Activated naive CD4-positive, alpha-beta T cell treated with anti-CD3 and anti-CD28 coated beads, Interleukin-2, amount 50 U/mL, for 72 hours (primary cell): ENCODE results near the gene SPSB4. TPM values are rescaled to one million over a fixed set of nuclear protein-coding genes. Genes with fewer than 3 reads are reported as not detected.

Source experiments
- ATAC-seq, 2 donors: fragments of 150-1000 bp; cut with Tn5 transposase; 2 replicates each; pipeline ENCODE4 v1.10.0; 2021; ENCODE audit warnings: mild to moderate bottlenecking in 2 of 2, moderate library complexity in 2 of 2
- DNase-seq, 2 donors: peaks; one replicate each; pipeline ENCODE4 v3.0.0; 2021 to 2022; ENCODE audit warnings: low spot score in 2 of 2
- H3K27ac Mint-ChIP-seq, 2 donors: one replicate each; pipeline ENCODE4 v1.8.0; 2022; ENCODE audit warnings: mild to moderate bottlenecking in 2 of 2, mixed read lengths in 2 of 2
- H3K36me3 Mint-ChIP-seq, 2 donors: one replicate each; pipeline ENCODE4 v1.8.0; 2022; ENCODE audit warnings: mixed read lengths in 2 of 2
- H3K9me3 Mint-ChIP-seq, 2 donors: one replicate each; pipeline ENCODE4 v1.8.0; 2022; ENCODE audit warnings: mixed read lengths in 2 of 2
- total RNA-seq, 2 donors: library from RNA; stranded (reverse); gene quantifications; one replicate each; pipeline ENCODE4 v1.2.3, GENCODE V29; 2022

The SPSB4 gene
- total RNA-seq, 2 donors from 2014 or later, result not detected

DNA sequence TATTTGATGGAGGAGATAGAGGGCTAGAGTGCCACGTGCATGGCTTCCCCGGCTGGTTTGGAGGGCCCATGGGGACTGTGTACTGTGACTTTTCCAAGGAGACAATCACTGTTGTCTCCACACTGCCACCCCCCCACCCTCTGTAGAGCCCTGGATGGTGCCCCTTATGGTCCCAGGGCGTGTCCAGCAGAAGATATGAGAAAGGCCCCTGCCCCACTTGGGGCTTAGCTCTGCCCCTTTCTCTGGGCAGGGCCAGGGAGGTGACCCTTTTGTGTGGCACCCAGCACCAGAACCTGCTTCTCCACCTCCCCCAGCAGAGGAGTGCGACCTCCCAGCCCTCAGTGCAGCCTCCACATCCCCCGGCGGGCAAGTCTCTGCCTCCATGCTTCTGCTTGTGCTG lies 32.1 kb downstream of the SPSB4 start:
- Mint-ChIP-seq H3K36me3 (no peaks in the 10 kb centered on the region), H3K27ac (no peak overlapping the region), H3K9me3 (no peaks in the 10 kb centered on the region)
- DNase-seq (no peak), ATAC-seq (no peak)

- no peak for DNase-seq
- ATAC-seq, result no peak
- Mint-ChIP-seq H3K36me3 (no peaks in the 10 kb centered on the region), H3K27ac (no peak overlapping the region), H3K9me3 (no peaks in the 10 kb centered on the region)
Measured at GRCh38 chr3:141083836-141084649, 32.9 kb downstream of the SPSB4 start.

DNA sequence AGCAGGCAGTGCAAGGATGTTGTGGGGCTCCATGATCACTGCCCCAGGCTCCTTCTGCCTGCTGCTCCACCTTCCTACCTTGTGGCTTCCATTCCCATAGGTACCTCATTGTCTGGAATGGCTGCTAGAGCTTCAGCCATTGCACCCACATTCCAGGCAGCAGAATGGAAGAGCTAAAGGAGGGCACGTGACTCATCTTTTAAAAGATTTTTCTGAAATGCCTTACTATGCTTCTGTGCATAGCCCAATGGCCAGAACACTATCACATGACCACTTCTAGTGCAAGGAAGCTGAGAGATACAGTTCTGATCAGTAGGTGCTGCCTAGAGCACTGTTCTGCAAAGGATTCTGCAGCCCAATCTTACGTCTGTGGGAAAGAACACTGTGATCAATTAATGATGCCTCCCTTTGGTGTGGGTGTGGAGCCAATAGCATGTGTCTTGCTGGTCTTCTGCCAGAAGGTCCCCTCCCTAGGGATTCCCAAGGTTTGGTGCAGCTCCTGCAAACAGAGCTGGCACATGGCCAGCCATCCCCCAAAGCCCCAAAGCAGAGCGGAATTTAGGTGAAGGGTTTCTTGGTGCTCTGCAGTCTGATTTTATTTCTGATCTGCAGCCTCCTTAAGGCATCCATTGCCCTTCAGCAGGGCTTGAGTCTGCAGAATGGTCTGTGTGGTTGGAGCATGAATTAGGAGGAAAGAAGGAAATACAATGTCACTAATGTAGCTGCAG lies 34.4 kb downstream of the SPSB4 start:
- no peaks in the 10 kb centered on the region for H3K9me3 Mint-ChIP-seq
- DNase-seq (no peak), ATAC-seq (no peak)
- no peaks in the 10 kb centered on the region for H3K36me3 Mint-ChIP-seq
- no peak overlapping the region for H3K27ac Mint-ChIP-seq

DNA sequence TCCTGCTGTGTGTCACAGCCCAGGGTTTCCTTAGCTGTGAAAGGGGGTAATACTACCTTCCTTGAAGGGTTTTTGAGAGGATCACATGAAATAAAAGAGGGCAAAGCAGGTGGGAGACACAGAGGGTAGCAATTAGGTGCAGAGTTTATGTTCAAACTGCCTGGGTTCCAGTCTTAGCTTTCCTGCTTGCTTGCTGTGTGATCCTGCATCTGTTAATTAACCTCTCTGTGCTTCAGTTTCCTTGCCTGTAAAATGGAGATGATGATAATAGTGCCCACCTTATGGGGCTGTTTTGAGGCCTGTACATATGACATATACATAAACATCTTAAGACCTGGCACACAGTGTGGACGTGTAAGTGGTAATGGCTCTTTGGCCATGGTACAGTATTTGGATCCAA lies 35.0 kb downstream of the SPSB4 start:
- Mint-ChIP-seq H3K9me3 (no peaks in the 10 kb centered on the region), H3K36me3 (no peaks in the 10 kb centered on the region), H3K27ac (no peak overlapping the region)
- DNase-seq, result no peak
- ATAC-seq, result no peak

GRCh38 chr3:141087076-141087777 lies 36.1 kb downstream of the SPSB4 start:
- Mint-ChIP-seq H3K9me3 (no peaks in the 10 kb centered on the region), H3K36me3 (no peaks in the 10 kb centered on the region), H3K27ac (no peak overlapping the region)
- no peak for ATAC-seq
- DNase-seq, result no peak

GRCh38 chr3:141087778-141088130 lies 36.6 kb downstream of the SPSB4 start:
- ATAC-seq, result no peak
- H3K27ac Mint-ChIP-seq, result no peak overlapping the region
- H3K36me3 Mint-ChIP-seq, result no peaks in the 10 kb centered on the region
- no peak for DNase-seq
- no peaks in the 10 kb centered on the region for H3K9me3 Mint-ChIP-seq

- Mint-ChIP-seq H3K9me3 (no peaks in the 10 kb centered on the region), H3K27ac (peak overlapping the region in 1 of 2 donors; percentile 12), H3K36me3 (no peaks in the 10 kb centered on the region)
- DNase-seq (no peak), ATAC-seq (no peak)
Measured at GRCh38 chr3:141089339-141090152, 38.4 kb downstream of the SPSB4 start.

DNA sequence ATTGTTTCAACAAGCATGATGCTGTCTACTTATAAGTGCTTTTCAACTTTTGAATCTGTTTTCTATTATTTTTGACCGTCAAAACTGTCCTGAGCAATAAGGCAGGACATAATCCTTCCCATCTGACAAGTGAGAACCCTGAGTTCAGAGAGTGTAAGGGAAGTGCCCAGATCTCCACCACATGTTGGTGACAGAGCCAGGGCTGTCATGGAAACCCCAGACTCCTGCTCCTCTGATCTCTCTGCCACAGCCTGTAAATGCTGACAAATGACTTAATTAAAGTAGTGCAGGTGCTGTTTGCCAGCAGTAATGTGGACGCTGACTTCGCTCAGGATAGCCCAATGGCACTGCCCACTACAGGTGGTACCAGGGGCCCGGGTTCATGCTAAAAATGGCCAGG lies 40.3 kb downstream of the SPSB4 start:
- DNase-seq, result no peak
- no peak overlapping the region for H3K27ac Mint-ChIP-seq
- no peak for ATAC-seq
- H3K9me3 Mint-ChIP-seq, result no peaks in the 10 kb centered on the region
- no peaks in the 10 kb centered on the region for H3K36me3 Mint-ChIP-seq

DNA sequence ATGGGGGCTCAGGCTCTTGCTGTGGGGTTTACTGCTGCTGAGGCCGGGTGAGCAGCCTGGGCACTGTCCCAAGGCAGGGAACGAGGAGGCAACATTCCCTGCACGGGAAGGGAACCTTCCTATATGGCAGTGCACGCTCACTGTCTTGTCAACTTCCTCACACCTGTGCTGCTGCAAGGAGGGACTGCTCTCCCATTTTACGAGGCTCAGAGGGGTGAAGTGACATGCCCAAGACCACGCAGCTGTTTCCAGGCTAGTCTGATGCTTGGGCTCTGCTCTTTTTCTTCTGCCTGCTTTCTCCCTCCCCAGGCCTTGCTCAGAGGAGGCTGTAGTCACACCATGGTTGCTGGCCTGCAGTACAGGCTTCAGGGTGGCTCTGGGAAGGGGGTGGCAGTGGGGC lies 41.5 kb downstream of the SPSB4 start:
- no peaks in the 10 kb centered on the region for H3K9me3 Mint-ChIP-seq
- DNase-seq (no peak), ATAC-seq (no peak)
- no peaks in the 10 kb centered on the region for H3K36me3 Mint-ChIP-seq
- no peak overlapping the region for H3K27ac Mint-ChIP-seq

DNA sequence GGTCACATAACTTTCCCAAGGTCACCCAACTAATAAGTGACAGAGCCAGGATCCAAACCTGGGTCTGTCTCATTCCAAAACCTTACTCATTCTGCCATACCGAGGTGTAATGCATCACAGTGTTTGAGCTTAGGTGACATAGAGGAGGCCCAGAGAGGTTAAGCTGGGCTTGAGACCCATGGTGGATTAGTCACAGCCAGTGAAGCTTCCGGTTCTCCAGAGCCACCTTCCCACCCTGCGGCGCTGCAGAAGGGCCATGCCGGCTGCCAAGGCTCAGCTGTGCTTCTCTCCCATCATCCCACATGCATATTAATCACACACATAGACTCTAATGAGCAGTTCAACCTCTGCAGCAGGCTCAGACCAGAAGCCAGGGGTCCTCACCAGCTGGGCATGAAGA lies 42.2 kb downstream of the SPSB4 start:
- DNase-seq, result no peak
- H3K36me3 Mint-ChIP-seq, result no peaks in the 10 kb centered on the region
- no peak overlapping the region for H3K27ac Mint-ChIP-seq
- no peaks in the 10 kb centered on the region for H3K9me3 Mint-ChIP-seq
- ATAC-seq, result no peak

GRCh38 chr3:141093971-141094684 lies 43.0 kb downstream of the SPSB4 start:
- DNase-seq (no peak), ATAC-seq (no peak)
- Mint-ChIP-seq H3K36me3 (no peaks in the 10 kb centered on the region), H3K27ac (no peak overlapping the region), H3K9me3 (no peaks in the 10 kb centered on the region)

DNA sequence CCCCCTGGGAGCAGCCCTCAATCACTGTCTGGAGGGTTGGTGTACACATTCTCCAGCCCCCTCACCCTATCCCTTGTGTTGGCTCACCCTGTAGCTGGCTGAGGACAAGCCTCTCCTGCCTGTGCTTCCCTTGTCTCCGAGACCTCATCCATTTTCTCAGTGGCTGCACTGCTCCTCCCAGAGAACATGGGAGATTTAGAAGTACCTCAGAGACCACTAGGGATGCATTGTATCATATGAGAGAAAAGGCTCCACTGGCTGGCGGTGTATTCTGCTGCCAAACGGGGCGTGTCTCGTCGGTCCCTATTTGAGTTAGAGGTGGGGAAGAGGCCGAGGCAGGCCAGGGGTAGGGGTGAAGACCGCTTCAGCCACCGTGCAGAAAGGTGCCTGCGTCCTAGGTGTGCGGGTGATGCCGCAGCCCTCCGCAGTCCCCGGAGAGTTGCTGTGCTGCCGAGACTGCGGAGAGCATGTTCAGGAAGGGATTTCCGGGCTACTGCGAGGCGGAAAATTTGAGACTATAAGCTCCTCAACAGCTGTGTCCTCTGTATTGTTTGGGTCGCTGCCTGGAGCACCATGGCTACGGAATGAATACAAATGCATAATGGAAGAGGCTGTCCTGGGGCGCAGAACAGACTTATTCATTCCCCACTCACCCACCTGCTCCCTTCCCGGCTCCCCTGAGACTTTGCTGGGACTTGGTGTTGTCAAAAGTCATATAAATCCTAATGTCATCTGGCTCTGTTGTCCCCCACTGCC lies 43.8 kb downstream of the SPSB4 start:
- ATAC-seq, result no peak
- Mint-ChIP-seq H3K36me3 (no peaks in the 10 kb centered on the region), H3K9me3 (no peaks in the 10 kb centered on the region), H3K27ac (no peak overlapping the region)
- no peak for DNase-seq

GRCh38 chr3:141095546-141095937 lies 44.4 kb downstream of the SPSB4 start:
- Mint-ChIP-seq H3K9me3 (no peaks in the 10 kb centered on the region), H3K27ac (no peak overlapping the region), H3K36me3 (no peaks in the 10 kb centered on the region)
- DNase-seq (no peak), ATAC-seq (no peak)

- H3K27ac Mint-ChIP-seq, result no peak overlapping the region
- no peaks in the 10 kb centered on the region for H3K36me3 Mint-ChIP-seq
- DNase-seq, result no peak
- no peaks in the 10 kb centered on the region for H3K9me3 Mint-ChIP-seq
- no peak for ATAC-seq
Measured at GRCh38 chr3:141096164-141096563, 45.0 kb downstream of the SPSB4 start.

DNA sequence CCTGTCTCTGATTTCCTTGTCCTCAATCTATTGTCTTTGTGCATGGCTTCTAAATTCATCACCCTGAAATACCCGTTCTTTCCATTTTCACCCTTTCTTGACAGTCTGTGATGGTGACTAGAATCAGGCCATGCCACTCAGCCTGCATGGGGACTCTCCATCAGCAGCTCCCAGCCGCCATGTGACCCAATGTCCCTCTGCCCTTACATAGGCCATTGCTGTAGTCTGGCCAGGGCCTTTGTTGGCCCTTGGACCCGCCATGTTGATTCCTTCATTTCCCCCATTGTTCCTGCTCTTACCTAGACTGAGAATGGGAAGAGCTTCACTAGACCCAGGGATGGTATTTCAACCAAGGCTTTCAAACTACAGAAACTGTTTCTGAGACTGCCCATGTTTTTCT lies 45.8 kb downstream of the SPSB4 start:
- Mint-ChIP-seq H3K36me3 (no peaks in the 10 kb centered on the region), H3K9me3 (no peaks in the 10 kb centered on the region), H3K27ac (no peak overlapping the region)
- ATAC-seq, result no peak
- DNase-seq, result no peak

DNA sequence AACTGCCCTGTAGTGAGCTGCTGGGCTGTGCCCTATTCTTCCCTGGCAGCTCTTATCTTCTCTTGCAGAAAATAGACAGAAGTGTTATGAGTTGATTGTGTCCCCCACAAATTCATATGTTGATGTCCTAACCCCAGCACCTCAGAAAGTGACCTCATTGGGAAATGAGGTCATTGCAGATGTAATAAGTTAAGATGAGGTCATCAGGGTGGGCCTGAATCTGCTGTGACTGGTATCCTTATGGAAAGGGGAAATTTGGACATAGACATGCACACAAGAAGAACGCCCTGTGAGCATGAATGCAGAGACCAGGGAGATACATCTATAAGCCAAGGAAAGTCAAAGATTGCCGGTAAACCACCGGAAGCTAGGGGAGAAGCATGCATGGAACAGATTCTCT lies 49.0 kb downstream of the SPSB4 start:
- DNase-seq, result no peak
- no peak for ATAC-seq
- Mint-ChIP-seq H3K27ac (no peak overlapping the region), H3K9me3 (no peaks in the 10 kb centered on the region), H3K36me3 (no peaks in the 10 kb centered on the region)
